ENCODE data around the gene FEN1. TPM values are rescaled to one million over a fixed set of nuclear protein-coding genes. Genes with fewer than 3 reads are reported as not detected.

Gene FEN1
- total RNA-seq, 1 donor from 2014 or later = 8.3 TPM

DNA sequence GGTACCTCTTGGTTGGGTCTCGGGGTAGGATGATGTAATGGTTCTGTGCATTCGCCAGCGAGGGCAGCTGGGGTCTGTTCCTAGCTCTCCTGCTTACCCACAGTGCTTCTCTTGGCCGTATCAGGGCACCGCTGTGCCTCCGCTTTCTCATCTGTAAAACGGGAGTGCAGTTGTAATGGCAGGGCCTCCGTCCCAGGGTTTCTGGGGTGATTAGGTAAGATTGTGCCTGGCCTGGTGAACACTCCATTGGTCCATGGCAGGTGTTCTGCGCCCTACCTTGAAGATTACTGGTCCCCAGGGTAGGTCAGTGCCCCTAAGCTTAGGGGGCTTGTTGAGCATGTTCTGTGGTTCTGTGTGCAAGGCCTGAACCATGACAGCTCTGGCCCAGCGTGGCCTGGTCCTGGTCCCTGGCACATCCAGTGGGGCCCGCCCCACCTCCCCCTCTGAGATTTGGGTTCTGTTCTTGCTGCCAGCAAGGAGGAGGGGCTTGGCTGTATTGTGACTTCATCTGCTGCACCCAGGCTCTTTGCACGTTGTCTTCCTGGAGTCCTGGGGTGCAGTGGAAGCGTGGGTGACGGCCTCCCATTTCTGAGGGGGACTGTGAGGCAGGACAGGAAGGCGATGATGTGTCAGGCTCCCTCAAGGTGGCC lies 35.4 kb upstream of the FEN1 start:
- no peak for DNase-seq (ENCODE audit: low read depth in 2 of 2)

DNA sequence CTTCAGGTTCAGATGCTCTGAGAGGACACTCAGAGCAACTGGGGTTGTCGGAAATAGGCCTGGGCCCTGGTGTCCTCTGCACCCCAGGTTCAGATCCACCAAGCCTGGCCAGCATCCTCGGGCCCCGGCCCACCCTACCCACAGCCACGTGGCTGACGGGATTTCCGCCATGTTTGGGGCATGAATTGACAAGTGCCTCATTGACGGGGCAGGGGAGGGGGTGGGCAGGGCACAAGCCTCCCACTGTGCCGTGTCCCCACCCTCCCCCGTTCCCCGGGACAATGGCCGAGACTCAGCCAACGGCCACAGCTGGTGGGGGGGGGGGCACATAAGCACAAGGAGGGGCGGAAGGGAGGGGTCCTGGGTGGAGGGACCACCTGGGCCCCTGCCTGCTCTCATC lies 31.8 kb upstream of the FEN1 start:
- DNase-seq (ENCODE audit: low read depth in 2 of 2) = no peak

GRCh38 chr11:61761440-61762222 lies 31.1 kb upstream of the FEN1 start:
- no peak for DNase-seq (ENCODE audit: low read depth in 2 of 2)

- DNase-seq (ENCODE audit: low read depth in 2 of 2) = no peak
Observed at GRCh38 chr11:61762223-61762615, 30.5 kb upstream of the FEN1 start.

- DNase-seq (ENCODE audit: low read depth in 2 of 2) = no peak
Observed at GRCh38 chr11:61762798-61763197, 29.9 kb upstream of the FEN1 start.

DNA sequence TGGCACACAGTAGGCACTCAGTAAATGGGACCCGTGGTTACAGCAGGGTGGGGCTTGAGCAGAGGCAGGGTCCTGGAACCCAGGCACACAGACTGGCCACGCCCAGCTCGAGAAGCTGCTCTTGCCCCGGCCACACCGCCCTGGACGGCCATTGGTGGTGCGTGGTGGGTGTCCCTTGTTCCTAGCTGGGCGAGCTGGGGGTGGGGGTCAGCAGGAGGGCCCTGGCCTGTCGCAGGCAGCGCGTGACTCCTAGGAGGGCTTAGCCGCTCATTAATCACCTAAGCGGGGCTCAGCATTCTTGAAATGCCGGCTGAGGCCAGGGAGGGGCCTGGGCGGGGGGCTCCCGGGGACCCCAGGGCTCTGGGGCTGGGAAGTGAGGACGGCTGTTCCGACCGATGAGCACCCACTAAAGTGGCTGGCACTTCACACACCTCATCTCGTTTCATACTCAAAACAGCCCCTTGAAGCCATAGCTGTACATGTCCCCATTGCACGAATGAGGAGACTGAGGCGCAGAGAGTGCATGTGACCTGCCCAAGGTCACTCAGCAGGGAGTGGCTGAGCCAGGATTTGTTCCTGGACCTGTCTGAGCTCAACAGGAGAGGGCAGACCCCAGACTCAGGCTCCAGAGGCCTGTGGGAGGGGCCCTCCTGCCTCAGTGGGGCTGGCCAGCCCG lies 28.6 kb upstream of the FEN1 start:
- no peak for DNase-seq (ENCODE audit: low read depth in 2 of 2)

DNA sequence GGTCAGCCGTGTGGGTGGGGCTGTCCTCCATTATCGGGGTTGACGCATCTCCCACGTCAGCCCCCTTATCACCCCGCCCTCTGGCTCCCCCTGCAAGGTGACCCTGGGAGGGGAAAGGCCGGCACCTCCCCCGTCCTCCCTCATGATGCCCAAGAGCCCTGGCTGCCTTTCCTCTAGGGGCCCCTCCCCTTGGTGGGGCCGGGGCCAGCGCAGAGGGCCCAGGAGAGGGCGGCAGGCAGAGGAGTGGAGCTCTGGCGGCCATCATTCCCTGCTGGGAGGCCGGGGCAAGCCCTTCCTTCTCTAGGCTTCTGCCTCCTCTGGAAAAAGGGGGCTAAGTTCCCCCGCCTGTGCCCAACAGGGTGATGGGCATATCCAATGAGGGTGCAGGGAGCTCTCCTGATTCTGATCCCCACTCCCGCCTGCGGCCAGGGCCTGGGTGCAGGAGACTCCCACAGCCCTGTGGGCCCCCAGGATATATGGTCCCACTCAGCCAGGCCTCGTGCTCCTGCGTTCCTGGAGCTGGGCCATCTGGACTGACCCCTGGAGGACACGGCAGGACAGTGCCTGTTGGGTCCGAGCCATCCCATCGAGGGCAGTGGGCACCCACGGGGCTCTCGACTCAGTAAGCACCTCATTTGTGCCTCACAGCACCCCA lies 28.0 kb upstream of the FEN1 start:
- no peak for DNase-seq (ENCODE audit: low read depth in 2 of 2)

- no peak for DNase-seq (ENCODE audit: low read depth in 2 of 2)
Observed at GRCh38 chr11:61765550-61766253, 27.0 kb upstream of the FEN1 start.

- peak; percentile 17 for DNase-seq (ENCODE audit: low read depth in 2 of 2)
Observed at GRCh38 chr11:61766353-61766841, 26.3 kb upstream of the FEN1 start.

DNA sequence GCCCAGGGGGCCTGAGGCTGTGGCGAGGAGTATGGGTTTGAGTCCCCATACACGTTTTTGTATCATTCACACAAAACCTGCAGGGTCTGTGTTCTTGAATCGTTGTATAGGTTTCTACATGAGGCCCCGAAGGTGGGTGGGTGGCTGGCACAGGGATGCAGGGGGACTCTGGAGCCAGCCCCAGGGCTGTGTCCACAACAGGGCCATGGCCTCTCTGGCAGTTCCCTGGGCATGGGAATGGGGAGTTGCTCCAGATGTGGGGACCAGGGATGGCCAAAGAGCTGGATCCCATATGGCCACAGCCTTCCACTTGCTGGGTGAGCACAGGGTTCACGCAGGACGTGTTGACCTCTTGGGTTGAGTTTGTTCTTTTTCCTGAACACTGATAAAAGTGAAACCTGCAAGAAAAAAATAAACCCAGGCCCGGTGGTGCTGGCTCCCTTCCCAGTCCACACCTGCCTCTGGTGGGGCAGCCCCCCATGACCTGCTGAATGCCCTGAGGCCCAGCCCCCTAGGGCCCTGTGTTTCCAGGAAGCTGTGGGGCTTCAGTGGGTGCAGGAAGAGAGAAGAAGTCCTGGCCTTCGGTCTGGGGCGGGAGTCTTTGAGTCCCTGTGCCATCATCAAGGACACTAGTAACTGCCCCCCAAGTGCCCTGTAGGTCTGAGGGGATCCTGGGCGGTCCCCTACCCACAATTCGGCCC lies 24.2 kb upstream of the FEN1 start:
- DNase-seq (ENCODE audit: low read depth in 2 of 2) = no peak

- DNase-seq (ENCODE audit: low read depth in 2 of 2) = no peak
Observed at GRCh38 chr11:61769169-61769920, 23.4 kb upstream of the FEN1 start.

DNA sequence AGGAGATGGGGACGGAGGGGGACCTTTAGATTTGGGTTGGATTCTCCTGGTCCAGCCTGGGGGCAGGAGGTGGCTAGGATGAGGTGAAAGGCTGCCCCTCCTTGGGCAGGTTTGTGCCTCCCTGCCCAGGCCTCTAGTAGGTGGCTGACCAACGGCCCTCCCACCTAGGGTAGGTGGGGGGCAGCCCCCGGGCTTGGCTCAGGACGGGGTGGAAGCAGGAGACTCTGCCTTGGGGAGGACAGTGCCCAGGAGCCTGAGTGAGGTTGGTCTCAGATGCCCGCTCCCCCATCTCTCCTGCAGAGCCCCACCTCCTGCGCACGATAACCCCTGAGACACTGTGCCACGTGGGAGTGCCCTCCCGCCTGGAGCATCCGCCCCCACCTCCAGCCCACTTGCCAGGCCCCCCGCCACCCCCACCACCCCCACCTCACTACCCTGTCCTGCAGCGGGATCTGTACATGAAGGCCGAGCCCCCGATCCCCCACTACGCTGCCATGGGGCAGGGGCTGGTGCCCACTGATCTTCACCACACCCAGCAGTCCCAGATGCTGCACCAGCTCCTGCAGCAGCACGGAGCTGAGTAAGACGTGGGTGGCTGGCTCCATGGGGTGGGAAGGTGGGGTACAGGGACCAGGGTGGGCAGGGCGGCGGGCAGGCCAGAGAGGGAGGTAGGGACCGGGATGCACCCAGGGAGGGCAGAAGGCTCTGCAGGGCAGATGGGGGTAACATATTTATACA lies 22.6 kb upstream of the FEN1 start:
- DNase-seq (ENCODE audit: low read depth in 2 of 2) = no peak

GRCh38 chr11:61771195-61771894 lies 21.4 kb upstream of the FEN1 start:
- no peak for DNase-seq (ENCODE audit: low read depth in 2 of 2)

DNA sequence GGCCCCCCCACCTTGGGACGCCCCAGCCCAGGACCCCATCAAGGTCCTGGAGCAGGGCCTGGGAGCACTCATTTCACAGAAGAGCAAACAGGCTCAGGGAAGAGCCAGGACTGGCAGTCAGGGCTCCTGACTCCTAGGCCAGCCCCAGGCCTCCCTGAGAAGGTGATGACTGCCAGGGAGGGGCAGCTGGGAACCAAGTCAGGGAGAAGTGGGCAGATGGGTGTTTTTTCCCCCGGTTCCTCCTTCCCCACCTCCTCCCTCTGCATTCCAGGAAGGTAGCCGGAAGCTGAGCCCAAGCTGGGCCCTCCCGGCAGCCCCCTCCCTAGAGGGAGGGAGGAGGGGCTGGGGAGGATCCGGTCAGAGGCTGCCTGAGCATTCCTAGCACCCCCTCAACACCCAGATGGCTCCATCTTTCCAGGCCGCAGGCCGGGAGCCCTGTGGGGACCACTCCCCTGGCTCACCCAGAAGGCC lies 20.7 kb upstream of the FEN1 start:
- no peak for DNase-seq (ENCODE audit: low read depth in 2 of 2)

DNA sequence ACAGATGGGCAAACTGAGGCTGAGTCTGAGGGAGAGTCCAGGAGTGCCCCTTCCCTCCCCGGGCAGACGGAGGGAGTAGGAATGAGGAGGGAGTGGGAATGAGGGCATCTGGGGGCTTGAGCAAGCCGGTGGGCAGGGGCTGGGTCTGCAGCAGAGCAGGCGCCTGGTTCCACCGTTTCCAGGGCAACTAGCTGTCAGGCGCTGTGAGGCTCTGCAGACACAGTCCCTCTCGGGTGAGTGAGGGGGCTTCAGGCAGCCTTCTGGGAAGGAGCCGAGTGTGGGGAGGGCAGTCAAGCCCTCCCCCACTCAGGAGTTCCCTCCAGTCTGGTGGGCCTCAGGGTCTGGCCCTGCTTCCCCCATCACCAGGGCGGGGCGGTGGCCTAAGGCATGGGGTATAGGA lies 19.4 kb upstream of the FEN1 start:
- DNase-seq (ENCODE audit: low read depth in 2 of 2) = no peak

DNA sequence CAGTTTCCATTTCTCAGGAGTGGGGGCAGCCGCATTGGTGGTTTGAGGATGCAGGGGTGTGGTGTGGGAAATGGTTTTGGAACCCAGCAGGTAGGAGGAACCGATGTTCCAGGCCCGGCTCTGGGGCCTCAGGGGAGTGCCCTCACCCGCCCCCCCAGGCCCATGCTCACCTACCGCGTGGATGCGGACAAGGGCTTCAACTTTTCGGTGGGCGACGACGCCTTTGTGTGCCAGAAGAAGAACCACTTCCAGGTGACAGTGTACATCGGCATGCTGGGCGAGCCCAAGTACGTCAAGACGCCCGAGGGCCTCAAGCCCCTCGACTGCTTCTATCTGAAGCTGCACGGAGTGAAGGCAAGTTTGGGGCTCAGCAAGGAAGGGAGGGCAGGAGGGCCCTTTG lies 18.9 kb upstream of the FEN1 start:
- no peak for DNase-seq (ENCODE audit: low read depth in 2 of 2)

- no peak for DNase-seq (ENCODE audit: low read depth in 2 of 2)
Observed at GRCh38 chr11:61774411-61774810, 18.3 kb upstream of the FEN1 start.

GRCh38 chr11:61775106-61775505 lies 17.6 kb upstream of the FEN1 start:
- no peak for DNase-seq (ENCODE audit: low read depth in 2 of 2)
